ENCODE results near the gene KRT6C.

Gene KRT6C

GRCh38 chr12:52521175-52521567, 47.6 kb upstream of the KRT6C start:
- Histone ChIP-seq H3K4me1 (ENCODE audit: insufficient read depth, low read length, severe bottlenecking) (no peaks in the 10 kb centered on the region), H3K4me2 (ENCODE audit: low read length) (no peak overlapping the region)

GRCh38 chr12:52519826-52520662, 46.4 kb upstream of the KRT6C start, which contains the start of gene KRT5:
TSS of gene KRT5 (minus strand) at chr12:52520394. CDS start at chr12:52520296, 98 bp downstream.
- Histone ChIP-seq H4K20me1 (ENCODE audit: insufficient read depth, low read length) (no peaks in the 10 kb centered on the region), H3K27me3 (ENCODE audit: insufficient read depth, low read length) (0 out of 2 replicates have a peak, but pooled peaks cover 5% of the 10 kb centered on the region), H2AFZ (ENCODE audit: low read length) (no peak within 1 kb of the TSS), H3K9me2 (ENCODE audit: low read depth, low read length) (no peaks in the 10 kb centered on the region), H3K9ac (ENCODE audit: low read length) (no peak within 1 kb of the TSS), H3K27ac (ENCODE audit: low read depth, low read length, poor library complexity, severe bottlenecking) (no peak within 1 kb of the TSS), H3K4me2 (ENCODE audit: low read length) (no peak within 1 kb of the TSS), H3K79me2 (ENCODE audit: insufficient read depth, low read length) (no peaks in the 10 kb centered on the region), H3F3A (ENCODE audit: insufficient read depth, low read length) (no peaks in the 10 kb centered on the region), H3K4me1 (ENCODE audit: insufficient read depth, low read length, severe bottlenecking) (no peaks in the 10 kb centered on the region), H3K9me3 (ENCODE audit: low read length) (no peaks in the 10 kb centered on the region), H3K4me3 (ENCODE audit: low read depth, low read length, poor library complexity, severe bottlenecking) (no peak within 1 kb of the TSS), H3K36me3 (ENCODE audit: insufficient read depth, low read length) (no peaks in the 10 kb centered on the region)
- no peak for TF ChIP-seq EZH2 (IDR thresholded peaks at IDR 0.05; ENCODE audit: borderline replicate concordance, low read length)
- TF ChIP-seq, protein P1, sequence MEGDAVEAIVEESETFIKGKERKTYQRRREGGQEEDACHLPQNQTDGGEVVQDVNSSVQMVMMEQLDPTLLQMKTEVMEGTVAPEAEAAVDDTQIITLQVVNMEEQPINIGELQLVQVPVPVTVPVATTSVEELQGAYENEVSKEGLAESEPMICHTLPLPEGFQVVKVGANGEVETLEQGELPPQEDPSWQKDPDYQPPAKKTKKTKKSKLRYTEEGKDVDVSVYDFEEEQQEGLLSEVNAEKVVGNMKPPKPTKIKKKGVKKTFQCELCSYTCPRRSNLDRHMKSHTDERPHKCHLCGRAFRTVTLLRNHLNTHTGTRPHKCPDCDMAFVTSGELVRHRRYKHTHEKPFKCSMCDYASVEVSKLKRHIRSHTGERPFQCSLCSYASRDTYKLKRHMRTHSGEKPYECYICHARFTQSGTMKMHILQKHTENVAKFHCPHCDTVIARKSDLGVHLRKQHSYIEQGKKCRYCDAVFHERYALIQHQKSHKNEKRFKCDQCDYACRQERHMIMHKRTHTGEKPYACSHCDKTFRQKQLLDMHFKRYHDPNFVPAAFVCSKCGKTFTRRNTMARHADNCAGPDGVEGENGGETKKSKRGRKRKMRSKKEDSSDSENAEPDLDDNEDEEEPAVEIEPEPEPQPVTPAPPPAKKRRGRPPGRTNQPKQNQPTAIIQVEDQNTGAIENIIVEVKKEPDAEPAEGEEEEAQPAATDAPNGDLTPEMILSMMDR (IDR thresholded peaks at IDR 0.05; ENCODE audit: low read length), result no peak

More at GRCh38 chr12:52521175-52521567, 47.6 kb upstream of the KRT6C start:
- H3K27ac ChIP-seq (ENCODE audit: low read depth, low read length, poor library complexity, severe bottlenecking), result no peak overlapping the region
- H3K9me3 ChIP-seq (ENCODE audit: low read length), result no peaks in the 10 kb centered on the region
- H3K9me2 ChIP-seq (ENCODE audit: low read depth, low read length), result no peaks in the 10 kb centered on the region
- no peak overlapping the region for H3K9ac ChIP-seq (ENCODE audit: low read length)
- H2AFZ ChIP-seq (ENCODE audit: low read length), result no peak overlapping the region
- no peaks in the 10 kb centered on the region for H4K20me1 ChIP-seq (ENCODE audit: insufficient read depth, low read length)
- TF ChIP-seq EZH2 (IDR thresholded peaks at IDR 0.05; ENCODE audit: borderline replicate concordance, low read length), result no peak
- TF ChIP-seq, protein P1 (IDR thresholded peaks at IDR 0.05; ENCODE audit: low read length), result no peak
- no peaks in the 10 kb centered on the region for H3K79me2 ChIP-seq (ENCODE audit: insufficient read depth, low read length)
- H3K27me3 ChIP-seq (ENCODE audit: insufficient read depth, low read length), result 0 out of 2 replicates have a peak, but pooled peaks cover 5% of the 10 kb centered on the region
- no peaks in the 10 kb centered on the region for H3K36me3 ChIP-seq (ENCODE audit: insufficient read depth, low read length)
- no peak overlapping the region for H3K4me3 ChIP-seq (ENCODE audit: low read depth, low read length, poor library complexity, severe bottlenecking)
- no peaks in the 10 kb centered on the region for H3F3A ChIP-seq (ENCODE audit: insufficient read depth, low read length)

GRCh38 chr12:52519387-52519703, 45.7 kb upstream of the KRT6C start:
- H2AFZ ChIP-seq (ENCODE audit: low read length), result no peak overlapping the region

More at GRCh38 chr12:52519387-52519703, 45.7 kb upstream of the KRT6C start:
- Histone ChIP-seq H3K9me3 (ENCODE audit: low read length) (no peaks in the 10 kb centered on the region), H3K4me1 (ENCODE audit: insufficient read depth, low read length, severe bottlenecking) (no peaks in the 10 kb centered on the region), H3K79me2 (ENCODE audit: insufficient read depth, low read length) (no peaks in the 10 kb centered on the region), H3F3A (ENCODE audit: insufficient read depth, low read length) (no peaks in the 10 kb centered on the region), H3K36me3 (ENCODE audit: insufficient read depth, low read length) (no peaks in the 10 kb centered on the region), H3K27ac (ENCODE audit: low read depth, low read length, poor library complexity, severe bottlenecking) (no peak overlapping the region), H3K4me3 (ENCODE audit: low read depth, low read length, poor library complexity, severe bottlenecking) (no peak overlapping the region), H3K9ac (ENCODE audit: low read length) (no peak overlapping the region), H3K9me2 (ENCODE audit: low read depth, low read length) (no peaks in the 10 kb centered on the region), H3K27me3 (ENCODE audit: insufficient read depth, low read length) (0 out of 2 replicates have a peak, but pooled peaks cover 5% of the 10 kb centered on the region), H4K20me1 (ENCODE audit: insufficient read depth, low read length) (no peaks in the 10 kb centered on the region), H3K4me2 (ENCODE audit: low read length) (no peak overlapping the region)
- TF ChIP-seq, protein P1 (IDR thresholded peaks at IDR 0.05; ENCODE audit: low read length), result no peak
- no peak for TF ChIP-seq EZH2 (IDR thresholded peaks at IDR 0.05; ENCODE audit: borderline replicate concordance, low read length)
